Stimulated activated naive CD8-positive, alpha-beta T cell treated with anti-CD3 and anti-CD28 coated beads, Interleukin-15, amount 100 ng/mL, for 72 hours (primary cell): ENCODE measurements around the gene SEMA6B.
"Not testable (repeated sequence)": the region's sequence is repeated elsewhere in the genome, so short reads cannot be mapped to it uniquely, and the experiment has no call there.

Source experiments
- ATAC-seq: fragments of 150-1000 bp; cut with Tn5 transposase; 2 replicates; pipeline ENCODE4 v1.10.0; 2021; ENCODE audit warnings: mild to moderate bottlenecking, moderate library complexity
- DNase-seq, 2 donors: peaks; one replicate each; pipeline ENCODE4 v3.0.0; 2021 to 2022
- H3K27ac Mint-ChIP-seq, 2 donors: one replicate each; pipeline ENCODE4 v1.8.0; 2022; ENCODE audit warnings: mild to moderate bottlenecking in 2 of 2, mixed read lengths in 2 of 2, moderate library complexity in 2 of 2
- H3K27me3 Mint-ChIP-seq: one replicate; pipeline ENCODE4 v1.8.0; 2022; ENCODE audit warnings: mixed read lengths
- H3K4me1 Mint-ChIP-seq: one replicate; pipeline ENCODE4 v1.8.0; 2022; ENCODE audit warnings: mild to moderate bottlenecking, mixed read lengths
- H3K4me3 Mint-ChIP-seq, 2 donors: one replicate each; pipeline ENCODE4 v1.8.0; 2022; ENCODE audit warnings: mild to moderate bottlenecking in 2 of 2, mixed read lengths in 2 of 2, moderate library complexity in 1 of 2
- H3K9me3 Mint-ChIP-seq, 2 donors: one replicate each; pipeline ENCODE4 v1.8.0; 2022; ENCODE audit warnings: mixed read lengths in 2 of 2

Gene SEMA6B

GRCh38 chr19:4566402-4567051, 7.0 kb upstream of the SEMA6B start:
- H3K27me3 Mint-ChIP-seq = peaks cover 11% of the 10 kb centered on the region
- no peak for DNase-seq
- no peak for ATAC-seq
- no peak overlapping the region for H3K4me3 Mint-ChIP-seq
- peak overlapping the region in 1 of 2 donors; percentile 46 for H3K27ac Mint-ChIP-seq
- no peaks in the 10 kb centered on the region for H3K4me1 Mint-ChIP-seq
- H3K9me3 Mint-ChIP-seq = no peaks in the 10 kb centered on the region

- not testable (repeated sequence) for H3K4me3 Mint-ChIP-seq, DNase-seq, ATAC-seq, H3K27ac Mint-ChIP-seq, H3K4me1 Mint-ChIP-seq, H3K9me3 Mint-ChIP-seq
- peaks cover 20% of the 10 kb centered on the region for H3K27me3 Mint-ChIP-seq
Measured at GRCh38 chr19:4563562-4563961, 4.1 kb upstream of the SEMA6B start.

GRCh38 chr19:4562085-4562484, 2.6 kb upstream of the SEMA6B start:
- Mint-ChIP-seq H3K27me3 (peaks cover 17% of the 10 kb centered on the region), H3K27ac (peak overlapping the region in 1 of 2 donors; percentile 34)
- not testable (repeated sequence) for H3K4me3 Mint-ChIP-seq, ATAC-seq, DNase-seq, H3K9me3 Mint-ChIP-seq, H3K4me1 Mint-ChIP-seq

- H3K4me1 Mint-ChIP-seq = peaks cover 6% of the 10 kb centered on the region
- no peak for ATAC-seq
- peaks cover 0 to 5% of the 10 kb centered on the region in 2 donors for H3K9me3 Mint-ChIP-seq
- no peak for DNase-seq
- no peak overlapping the region for H3K27ac Mint-ChIP-seq
- H3K4me3 Mint-ChIP-seq = no peak overlapping the region
- H3K27me3 Mint-ChIP-seq = peaks cover 9% of the 10 kb centered on the region
Measured at GRCh38 chr19:4557971-4558941, 1.2 kb downstream of the SEMA6B start.

- DNase-seq (peak in 1 of 2 donors; percentile 41), ATAC-seq (peak; percentile 62)
- Mint-ChIP-seq H3K9me3 (peaks cover 0 to 9% of the 10 kb centered on the region in 2 donors), H3K27me3 (peaks cover 9% of the 10 kb centered on the region), H3K4me3 (no peak overlapping the region), H3K27ac (no peak overlapping the region), H3K4me1 (peaks cover 6% of the 10 kb centered on the region)
Measured at GRCh38 chr19:4557144-4557970, 2.1 kb downstream of the SEMA6B start.

- ATAC-seq (peak; percentile 16), DNase-seq (no peak)
- no peak overlapping the region for H3K4me3 Mint-ChIP-seq
- H3K9me3 Mint-ChIP-seq = peaks cover 0 to 9% of the 10 kb centered on the region in 2 donors
- H3K27ac Mint-ChIP-seq = no peak overlapping the region
- H3K4me1 Mint-ChIP-seq = peaks cover 6% of the 10 kb centered on the region
- H3K27me3 Mint-ChIP-seq = peaks cover 9% of the 10 kb centered on the region
Measured at GRCh38 chr19:4556597-4557127, 2.8 kb downstream of the SEMA6B start.

GRCh38 chr19:4555657-4556561, 3.6 kb downstream of the SEMA6B start:
- DNase-seq (no peak), ATAC-seq (no peak)

GRCh38 chr19:4554717-4555116, 4.8 kb downstream of the SEMA6B start:
- no peak for DNase-seq
- ATAC-seq = no peak
- Mint-ChIP-seq H3K27ac (no peak overlapping the region), H3K4me3 (no peak overlapping the region), H3K4me1 (peaks cover 6% of the 10 kb centered on the region), H3K9me3 (peaks cover 0 to 9% of the 10 kb centered on the region in 2 donors), H3K27me3 (peaks cover 4% of the 10 kb centered on the region)

More at GRCh38 chr19:4555657-4556561, 3.6 kb downstream of the SEMA6B start:
- H3K27ac Mint-ChIP-seq = no peak overlapping the region
- H3K4me1 Mint-ChIP-seq = peaks cover 6% of the 10 kb centered on the region
- H3K4me3 Mint-ChIP-seq = no peak overlapping the region
- peaks cover 9% of the 10 kb centered on the region for H3K27me3 Mint-ChIP-seq
- peaks cover 0 to 9% of the 10 kb centered on the region in 2 donors for H3K9me3 Mint-ChIP-seq

GRCh38 chr19:4553775-4554174, 5.7 kb downstream of the SEMA6B start:
- Mint-ChIP-seq H3K27me3 (no peaks in the 10 kb centered on the region), H3K4me1 (peaks cover 6% of the 10 kb centered on the region), H3K9me3 (peaks cover 0 to 9% of the 10 kb centered on the region in 2 donors), H3K27ac (no peak overlapping the region), H3K4me3 (no peak overlapping the region)
- ATAC-seq (no peak), DNase-seq (no peak)

GRCh38 chr19:4553092-4553695, 6.3 kb downstream of the SEMA6B start:
- H3K4me3 Mint-ChIP-seq = no peak overlapping the region
- peaks cover 0 to 9% of the 10 kb centered on the region in 2 donors for H3K9me3 Mint-ChIP-seq
- H3K27ac Mint-ChIP-seq = no peak overlapping the region
- H3K27me3 Mint-ChIP-seq = no peaks in the 10 kb centered on the region
- ATAC-seq = no peak
- peaks cover 6% of the 10 kb centered on the region for H3K4me1 Mint-ChIP-seq
- DNase-seq = no peak

- ATAC-seq (no peak), DNase-seq (no peak)
- no peak overlapping the region for H3K27ac Mint-ChIP-seq
- H3K4me3 Mint-ChIP-seq = no peak overlapping the region
- H3K27me3 Mint-ChIP-seq = no peaks in the 10 kb centered on the region
- peaks cover 0 to 9% of the 10 kb centered on the region in 2 donors for H3K9me3 Mint-ChIP-seq
- peaks cover 2% of the 10 kb centered on the region for H3K4me1 Mint-ChIP-seq
Measured at GRCh38 chr19:4552525-4552819, 7.0 kb downstream of the SEMA6B start.

- DNase-seq (no peak), ATAC-seq (no peak)
- H3K27me3 Mint-ChIP-seq = no peaks in the 10 kb centered on the region
- H3K27ac Mint-ChIP-seq = no peak overlapping the region
- H3K4me3 Mint-ChIP-seq = no peak overlapping the region
- H3K4me1 Mint-ChIP-seq = no peaks in the 10 kb centered on the region
- H3K9me3 Mint-ChIP-seq = peaks cover 0 to 9% of the 10 kb centered on the region in 2 donors
Measured at GRCh38 chr19:4550479-4551050, 8.9 kb downstream of the SEMA6B start.

- Mint-ChIP-seq H3K4me1 (no peaks in the 10 kb centered on the region), H3K4me3 (no peak overlapping the region), H3K27ac (no peak overlapping the region), H3K27me3 (no peaks in the 10 kb centered on the region), H3K9me3 (peaks cover 0 to 9% of the 10 kb centered on the region in 2 donors)
- no peak for ATAC-seq
- DNase-seq = no peak
Measured at GRCh38 chr19:4550018-4550417, 9.5 kb downstream of the SEMA6B start.

GRCh38 chr19:4548238-4548584, 11.3 kb downstream of the SEMA6B start:
- H3K27me3 Mint-ChIP-seq = no peaks in the 10 kb centered on the region
- ATAC-seq (no peak), DNase-seq (no peak)
- peaks cover 0 to 4% of the 10 kb centered on the region in 2 donors for H3K9me3 Mint-ChIP-seq
- H3K4me1 Mint-ChIP-seq = no peaks in the 10 kb centered on the region
- no peak overlapping the region for H3K27ac Mint-ChIP-seq
- H3K4me3 Mint-ChIP-seq = no peak overlapping the region
